Dermis blood vessel endothelial cell (primary cell): ENCODE results near the gene PRKG1. TPM values are rescaled to one million over a fixed set of nuclear protein-coding genes. Genes with fewer than 3 reads are reported as not detected.
A peak's percentile ranks its signal among the peaks of the same experiment; 100 is the strongest.

Experiments
- DNase-seq: peaks from one replicate; pipeline ENCODE4 v3.0.0; 2010
- total RNA-seq: library from RNA; depleted of rRNA; stranded (reverse); fragments of >200 nt; gene quantifications from 2 replicates; pipeline ENCODE4 v1.2.3, GENCODE V29; 2014

The PRKG1 gene
- total RNA-seq, 1 donor from 2014 or later: 4.1 TPM

- DNase-seq: peak; percentile 44
Measured at GRCh38 chr10:52335665-52336064, 1261.4 kb downstream of the PRKG1 start.

- DNase-seq: no peak
Measured at GRCh38 chr10:52337225-52337624, 1262.9 kb downstream of the PRKG1 start.

GRCh38 chr10:52343439-52343838, 1269.2 kb downstream of the PRKG1 start:
- DNase-seq: no peak

GRCh38 chr10:52346394-52347326, 1272.4 kb downstream of the PRKG1 start:
- DNase-seq: no peak

GRCh38 chr10:52347327-52347667, 1273.0 kb downstream of the PRKG1 start:
- DNase-seq: no peak

Other genes starting within 250 kb of the PRKG1 start
- not detected in 2 replicates for gene A1CF, start 188.9 kb upstream of the PRKG1 start, total RNA-seq